H1 (cell line): ENCODE measurements around the gene CHI3L2. TPM values are rescaled to one million over a fixed set of nuclear protein-coding genes. Genes with fewer than 3 reads are reported as not detected.

Experiments
- CTCF ChIA-PET: fragments of 300-600 bp; sonication (Branson Sonifier 250); formaldehyde crosslinking; loops from one replicate; lab custom pipeline; 2021; ENCODE audit not compliant: partially characterized antibody; lab: Charles Lee
- POLR2A ChIA-PET: fragments of 300-600 bp; sonication (Branson Sonifier 250); formaldehyde crosslinking; loops from one replicate; lab custom pipeline; 2021; ENCODE audit warnings: inconsistent platforms; ENCODE audit not compliant: partially characterized antibody; lab: Charles Lee
- DNase-seq, 2 experiments: peaks; one replicate each; pipeline versions ENCODE4 v3.0.0 to v3.0.0-alpha.2; 2010 to 2022; ENCODE audit warnings: low spot score in 2 of 2, low read depth in 1 of 2, mixed read lengths in 1 of 2
- FAIRE-seq: peaks from 2 replicates; lab custom pipeline; 2011; peaks lifted over from hg19 to GRCh38; lab: Jason Lieb, UNC
- H2AFZ ChIP-seq: 2 replicates; pipeline ENCODE4 v1.8.1; 2012; ENCODE audit warnings: low read length, inconsistent platforms
- H2AK5ac ChIP-seq: 2 replicates; pipeline ENCODE4 v1.6.1; 2013; ENCODE audit warnings: low read depth, low read length
- H2BK120ac ChIP-seq: replicated peaks from 2 replicates; pipeline ENCODE3; 2013; ENCODE audit warnings: low read depth, low read length, inconsistent platforms
- H2BK12ac ChIP-seq: 2 replicates; pipeline ENCODE4 v1.6.1; 2013; ENCODE audit warnings: low read depth, low read length
- H2BK15ac ChIP-seq: 2 replicates; pipeline ENCODE4 v1.6.1; 2013; ENCODE audit warnings: low read length
- H2BK20ac ChIP-seq: 2 replicates; pipeline ENCODE4 v1.6.1; 2013; ENCODE audit warnings: low read length
- H2BK5ac ChIP-seq: 2 replicates; pipeline ENCODE4 v1.6.1; 2013; ENCODE audit warnings: low read depth, low read length
- H3K14ac ChIP-seq: 2 replicates; pipeline ENCODE4 v1.6.1; 2013; ENCODE audit warnings: inconsistent platforms; ENCODE audit not compliant: insufficient read length
- H3K18ac ChIP-seq: 2 replicates; pipeline ENCODE4 v1.6.1; 2013; ENCODE audit warnings: low read length; ENCODE audit errors: extremely low read depth
- H3K23ac ChIP-seq: 2 replicates; pipeline ENCODE4 v1.6.1; 2013; ENCODE audit warnings: inconsistent platforms; ENCODE audit not compliant: insufficient read length
- H3K23me2 ChIP-seq: 2 replicates; pipeline ENCODE4 v1.6.1; 2013; ENCODE audit warnings: low read depth, low read length
- H3K27ac ChIP-seq: 2 replicates; pipeline ENCODE4 v1.6.1; 2011; ENCODE audit warnings: low read depth, low read length, inconsistent platforms
- H3K27me3 ChIP-seq, 4 experiments: replicated peaks in 1 of 4; 1 replicate in 1 of 4; 2 replicates in 3 of 4; pipeline versions ENCODE4 v1.6.1 to v1.8.1; 2011 to 2013; ENCODE audit warnings: low read length in 3 of 4, mild to moderate bottlenecking in 3 of 4, inconsistent platforms in 2 of 4, mixed read lengths in 2 of 4, moderate library complexity in 1 of 4; ENCODE audit not compliant: control insufficient read depth in 3 of 4, insufficient read depth in 3 of 4; ENCODE audit errors: extremely low read depth in 1 of 4
- H3K36me3 ChIP-seq, 4 experiments: 2 replicates each; pipeline versions ENCODE4 v1.6.1 to v1.8.1; 2011 to 2013; ENCODE audit warnings: mild to moderate bottlenecking in 4 of 4, low read length in 3 of 4, moderate library complexity in 2 of 4, control low read depth in 1 of 4, inconsistent platforms in 1 of 4; ENCODE audit not compliant: insufficient read depth in 4 of 4, control insufficient read depth in 2 of 4
- H3K4ac ChIP-seq: replicated peaks from 2 replicates; pipeline ENCODE3; 2013; ENCODE audit warnings: low read length, low read depth, mixed read lengths, inconsistent platforms; ENCODE audit not compliant: insufficient read length
- H3K4me1 ChIP-seq, 4 experiments: replicated peaks in 1 of 4; 1 replicate in 1 of 4; 2 replicates in 3 of 4; pipeline versions ENCODE4 v1.6.1 to v1.8.1; 2011 to 2013; ENCODE audit warnings: low read length in 3 of 4, inconsistent platforms in 2 of 4, mixed read lengths in 1 of 4; ENCODE audit not compliant: insufficient read depth in 4 of 4, control insufficient read depth in 3 of 4
- H3K4me2 ChIP-seq, 2 experiments: 2 replicates each; pipeline versions ENCODE4 v1.6.1 to v1.8.1; 2011 to 2013; ENCODE audit warnings: low read depth in 2 of 2, low read length in 2 of 2, control low read depth in 1 of 2, inconsistent platforms in 1 of 2, mild to moderate bottlenecking in 1 of 2; ENCODE audit not compliant: insufficient read depth in 1 of 2
- H3K4me3 ChIP-seq, 4 experiments: fragments of 200-600, 300-600 bp in 1 of 4; sonication (generic), shearing (Covaris generic), sonication (Bioruptor Twin) in 1 of 4; 2 replicates each; pipeline versions ENCODE4 v1.5.1 to v1.8.1; 2011 to 2016; ENCODE audit warnings: low read length in 4 of 4, low read depth in 3 of 4, control low read depth in 2 of 4, inconsistent platforms in 2 of 4, mild to moderate bottlenecking in 2 of 4, mixed read lengths in 1 of 4, moderate library complexity in 1 of 4; ENCODE audit not compliant: insufficient read depth in 2 of 4; ENCODE audit errors: extremely low read depth in 1 of 4
- H3K56ac ChIP-seq: replicated peaks from 2 replicates; pipeline ENCODE3; 2013; ENCODE audit warnings: low read depth, mild to moderate bottlenecking, mixed read lengths, low read length, inconsistent platforms; ENCODE audit not compliant: insufficient read length
- H3K79me1 ChIP-seq: 2 replicates; pipeline ENCODE4 v1.6.1; 2013; ENCODE audit warnings: low read depth, low read length, control low read depth
- H3K79me2 ChIP-seq, 2 experiments: 2 replicates each; pipeline versions ENCODE4 v1.6.1 to v1.8.1; 2012 to 2013; ENCODE audit warnings: low read length in 2 of 2, mild to moderate bottlenecking in 2 of 2, inconsistent platforms in 1 of 2; ENCODE audit not compliant: insufficient read depth in 2 of 2, control insufficient read depth in 1 of 2
- H3K9ac ChIP-seq, 4 experiments: replicated peaks in 1 of 4; 1 replicate in 1 of 4; 2 replicates in 3 of 4; pipeline versions ENCODE4 v1.6.1 to v1.8.1; 2011 to 2013; ENCODE audit warnings: low read depth in 3 of 4, low read length in 3 of 4, control low read depth in 2 of 4, mild to moderate bottlenecking in 2 of 4, moderate library complexity in 2 of 4, inconsistent platforms in 1 of 4; ENCODE audit errors: extremely low read depth in 1 of 4
- H3K9me3 ChIP-seq, 2 experiments: 2 replicates each; pipeline versions ENCODE4 v1.6.1 to v1.8.1; 2012 to 2013; ENCODE audit warnings: mild to moderate bottlenecking in 2 of 2, moderate library complexity in 2 of 2, control low read depth in 1 of 2, inconsistent platforms in 1 of 2, low read depth in 1 of 2, low read length in 1 of 2, mixed read lengths in 1 of 2; ENCODE audit not compliant: insufficient read depth in 2 of 2
- H4K20me1 ChIP-seq, 2 experiments: replicated peaks in 1 of 2; 2 replicates each; pipeline versions ENCODE3 to v1.8.1; 2011 to 2013; ENCODE audit warnings: inconsistent platforms in 2 of 2, low read length in 2 of 2, mild to moderate bottlenecking in 1 of 2; ENCODE audit not compliant: insufficient read depth in 2 of 2, control insufficient read depth in 1 of 2
- H4K5ac ChIP-seq: 2 replicates; pipeline ENCODE4 v1.6.1; 2013; ENCODE audit warnings: low read length, low read depth, mixed read lengths, inconsistent platforms; ENCODE audit not compliant: insufficient read length
- H4K8ac ChIP-seq: 2 replicates; pipeline ENCODE4 v1.8.0; 2013; ENCODE audit warnings: mild to moderate bottlenecking, moderate library complexity, low read length, inconsistent platforms; ENCODE audit not compliant: insufficient read depth; ENCODE audit errors: extremely low read depth
- H4K91ac ChIP-seq: replicated peaks from 2 replicates; pipeline ENCODE3; 2013; ENCODE audit warnings: low read length, mixed read lengths, inconsistent platforms; ENCODE audit not compliant: insufficient read length
- POLR2A ChIP-seq, 2 experiments: IDR thresholded peaks; 1 replicate in 1 of 2; 2 replicates in 1 of 2; pipeline ENCODE4 v1.6.1; 2011; ENCODE audit warnings: low read depth in 2 of 2, low read length in 2 of 2, mild to moderate bottlenecking in 2 of 2; ENCODE audit errors: control extremely low read depth in 1 of 2
- WGBS, 2 experiments: shearing (Covaris generic) in 1 of 2; methylation state at CpG; one replicate each; pipeline versions ENCODE4 v1.1.6 to v1.1.7; 2013 to 2015; ENCODE audit warnings: low lambda C conversion rate in 2 of 2, mixed read lengths in 2 of 2, inconsistent platforms in 1 of 2, low coverage in 1 of 2, missing lambda C conversion rate in 1 of 2; ENCODE audit not compliant: insufficient replicate concordance in 2 of 2, insufficient coverage in 1 of 2, insufficient read length in 1 of 2; ENCODE audit errors: extremely low coverage in 1 of 2, missing lambda C conversion rate in 1 of 2; 5-methylcytosine and 5-hydroxymethylcytosine counted together
- polyA plus RNA-seq, 7 experiments: library from polyadenylated mRNA; depleted of rRNA in 3 of 7; stranded (reverse) in 5 of 7; unstranded in 2 of 7; fragments of >200 nt in 5 of 7; fragments of 200-250 nt in 2 of 7; gene quantifications; 1 replicate in 5 of 7; 2 replicates in 1 of 7; 4 replicates in 1 of 7; pipeline versions ENCODE4 v1.2.1 to v1.2.3, GENCODE V29; 2011 to 2013; ENCODE audit warnings: missing spikeins in 2 of 7, mixed read lengths in 2 of 7
- total RNA-seq: library from RNA; stranded (reverse); fragmentation: NEBNext Ultra II Directional; extraction: Animal tissue kit (Norgen Biotek cat#: 25700); gene quantifications from 2 replicates; pipeline ENCODE4 v1.2.1, GENCODE V29; 2021

The CHI3L2 gene
- total and polyA plus RNA-seq, 2 of the 8 experiments (the other 6 are each of a cell fraction or from before 2014, with no cell fraction given) = not detected

DNA sequence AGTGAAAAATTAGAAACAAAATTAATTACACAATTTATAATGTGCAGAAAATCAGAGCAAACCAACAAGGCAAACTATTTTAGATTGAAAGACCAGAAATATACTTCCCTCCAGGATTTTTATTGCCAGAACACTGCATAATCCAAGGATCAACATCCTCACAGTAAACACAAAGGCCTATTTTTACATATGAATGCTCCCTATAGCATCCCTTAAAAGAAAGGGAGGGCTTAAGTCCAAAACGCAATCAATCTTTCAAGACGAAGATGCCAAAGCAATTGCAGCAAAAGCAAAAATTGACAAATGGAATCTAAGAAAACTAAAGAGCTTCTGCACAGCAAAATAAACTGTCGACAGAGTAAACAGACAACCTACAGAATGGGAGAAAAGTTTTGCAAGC, 44.6 kb downstream of the CHI3L2 start:
- ChIA-PET CTCF (interaction anchor here (0.7 to 2.7 kb wide), 12 partner anchors 13 to 128 kb away, joined by 3 to 11 read pairs (median 6); no protein-coding TSS in a partner anchor), POLR2A (interaction anchor here (1.1 kb wide), 1 partner anchor 33 kb away, joined by 5 read pairs; no protein-coding TSS in a partner anchor)
- no peak overlapping the region for H2AK5ac ChIP-seq
- H3K4me1 ChIP-seq = peaks cover 0 to 13% (median 6%) of the 10 kb centered on the region in 4 experiments; a peak in 4 of 7 replicates
- no peak overlapping the region for H3K18ac ChIP-seq
- no peaks in the 10 kb centered on the region for H4K20me1 ChIP-seq
- H2BK120ac ChIP-seq = no peak overlapping the region
- H3K56ac ChIP-seq = no peak overlapping the region
- H3K4ac ChIP-seq = no peak overlapping the region
- H2BK12ac ChIP-seq = no peak overlapping the region
- H3K27me3 ChIP-seq = peaks cover 0 to 15% (median 7%) of the 10 kb centered on the region in 4 experiments; a peak in 4 of 7 replicates
- no peak overlapping the region for H4K5ac ChIP-seq
- no peak overlapping the region for H2BK5ac ChIP-seq
- no peak for FAIRE-seq
- H4K91ac ChIP-seq = no peak overlapping the region
- H3K9me3 ChIP-seq = no peaks in the 10 kb centered on the region
- H3K36me3 ChIP-seq = no peaks in the 10 kb centered on the region
- WGBS, 2 experiments = 43% methylated on average over 3 of the region's 3 CpGs; no CpG with 5 or more reads in 1 of the 2 experiments
- peak overlapping the region in 1 of 4 experiments; percentile 55; a peak in 1 of 8 replicates for H3K4me3 ChIP-seq
- peak overlapping the region; percentile 64 to 76; a peak in 2 of 4 replicates for H3K4me2 ChIP-seq
- H3K79me2 ChIP-seq = no peaks in the 10 kb centered on the region
- no peak overlapping the region for H2BK15ac ChIP-seq
- no peak overlapping the region for H4K8ac ChIP-seq
- no peaks in the 10 kb centered on the region for H3K23me2 ChIP-seq
- no peak overlapping the region for H2BK20ac ChIP-seq
- H3K27ac ChIP-seq = no peak overlapping the region
- no peaks in the 10 kb centered on the region for H3K79me1 ChIP-seq
- no peak overlapping the region for H3K14ac ChIP-seq
- no peak overlapping the region for H3K9ac ChIP-seq
- no peak overlapping the region for H3K23ac ChIP-seq
- H2AFZ ChIP-seq = no peak overlapping the region
- DNase-seq = no peak
- no peak for TF ChIP-seq POLR2A (IDR thresholded peaks at IDR 0.05; ENCODE audit: control extremely low read depth in 1 of 2, low read depth in 2 of 2, low read length in 2 of 2)
